Lower leg skin (tissue), 4 donors: Measurements from ENCODE around the gene TDP2. TPM values are rescaled to one million over a fixed set of nuclear protein-coding genes. Genes with fewer than 3 reads are reported as not detected.

Experiments used
- DNase-seq, 2 donors: peaks; one replicate each; pipeline ENCODE4 v3.0.0-alpha.2; 2019; ENCODE audit warnings: low spot score in 2 of 2
- H3K4me3 ChIP-seq: fragments of 200-600 bp; sonication (generic); 2 replicates; pipeline ENCODE4 v1.5.1; 2017; ENCODE audit warnings: mild to moderate bottlenecking, low read depth; ENCODE audit not compliant: poor library complexity, severe bottlenecking
- POLR2A ChIP-seq, 2 donors: fragments of 450-650 bp; IDR thresholded peaks; one replicate each; pipeline ENCODE4 v1.6.1; 2016 to 2017; ENCODE audit warnings: antibody characterized with exemption in 2 of 2, mild to moderate bottlenecking in 1 of 2, moderate library complexity in 1 of 2
- WGBS, 2 donors: methylation state at CpG; one replicate each; pipeline ENCODE4 v1.1.5; 2018; 5-methylcytosine and 5-hydroxymethylcytosine counted together
- intact Hi-C: fragments of 100-400 bp; cut with DNase I; formaldehyde crosslinking; loops from one replicate; pipeline ENCODE4 v1.15.0; 2023; ENCODE audit warnings: low total_unique reads
- total RNA-seq, 4 donors: library from RNA; depleted of rRNA; stranded (reverse); fragments of >200 nt; gene quantifications; one replicate each; pipeline ENCODE4 v1.1.0, GENCODE V29; 2016
- TF ChIP-seq, protein P1 (sequence below), 3 donors: fragments of 450-650 bp; IDR thresholded peaks; one replicate each; pipeline ENCODE4 v1.5.1; 2016; ENCODE audit warnings: antibody characterized with exemption in 3 of 3, mild to moderate bottlenecking in 3 of 3, moderate library complexity in 2 of 3

The TDP2 gene, protein sequence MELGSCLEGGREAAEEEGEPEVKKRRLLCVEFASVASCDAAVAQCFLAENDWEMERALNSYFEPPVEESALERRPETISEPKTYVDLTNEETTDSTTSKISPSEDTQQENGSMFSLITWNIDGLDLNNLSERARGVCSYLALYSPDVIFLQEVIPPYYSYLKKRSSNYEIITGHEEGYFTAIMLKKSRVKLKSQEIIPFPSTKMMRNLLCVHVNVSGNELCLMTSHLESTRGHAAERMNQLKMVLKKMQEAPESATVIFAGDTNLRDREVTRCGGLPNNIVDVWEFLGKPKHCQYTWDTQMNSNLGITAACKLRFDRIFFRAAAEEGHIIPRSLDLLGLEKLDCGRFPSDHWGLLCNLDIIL
- 10 to 100 TPM; 25.3 to 36.6 (median 26.6) TPM for total RNA-seq

DNA sequence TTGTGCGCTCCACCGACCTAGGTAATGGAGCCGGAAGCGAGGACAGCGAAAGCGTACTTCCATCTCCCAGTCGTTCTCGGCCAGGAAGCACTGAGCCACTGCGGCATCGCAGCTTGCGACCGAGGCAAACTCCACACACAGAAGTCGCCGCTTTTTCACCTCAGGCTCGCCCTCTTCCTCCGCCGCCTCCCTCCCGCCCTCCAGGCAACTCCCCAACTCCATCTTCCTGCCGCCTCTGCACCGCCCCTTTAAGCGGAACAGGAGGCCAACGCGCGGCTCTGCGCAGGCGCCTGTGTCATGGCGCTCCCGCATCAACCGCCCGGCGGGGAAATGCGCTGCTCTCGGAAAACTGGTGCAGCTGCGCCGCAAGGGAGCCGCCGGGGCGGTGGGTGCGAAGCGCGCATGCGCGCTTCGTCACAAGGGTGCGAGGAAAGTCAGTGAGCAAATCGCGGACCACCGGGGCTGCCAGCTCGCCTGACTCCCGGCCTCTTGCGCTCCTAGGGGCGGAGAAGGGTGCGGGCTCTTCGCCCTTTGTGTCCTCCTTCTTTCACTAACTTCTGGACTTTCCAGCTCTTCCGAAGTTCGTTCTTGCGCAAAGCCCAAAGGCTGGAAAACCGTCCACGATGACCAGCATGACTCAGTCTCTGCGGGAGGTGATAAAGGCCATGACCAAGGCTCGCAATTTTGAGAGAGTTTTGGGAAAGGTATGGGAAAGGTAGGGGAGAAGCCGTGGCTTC, at the start of gene TDP2, which contains the start of gene ACOT13:
Gene TDP2 (minus strand): TSS at position 259 of the 737 bp plus-strand sequence. CDS start 37 bp downstream, at position 222.
Gene ACOT13 (plus strand): TSS at position 437 of the 737 bp plus-strand sequence. CDS start 187 bp downstream, at position 624.
- 0% methylated on average over 35 to 61 of the region's 62 CpGs for WGBS, 2 donors
- DNase-seq = peak; percentile 93 to 99
- intact Hi-C loops = no loop called here
- peak within 1 kb of the TSS; percentile 96 for H3K4me3 ChIP-seq
- TF ChIP-seq, protein P1, sequence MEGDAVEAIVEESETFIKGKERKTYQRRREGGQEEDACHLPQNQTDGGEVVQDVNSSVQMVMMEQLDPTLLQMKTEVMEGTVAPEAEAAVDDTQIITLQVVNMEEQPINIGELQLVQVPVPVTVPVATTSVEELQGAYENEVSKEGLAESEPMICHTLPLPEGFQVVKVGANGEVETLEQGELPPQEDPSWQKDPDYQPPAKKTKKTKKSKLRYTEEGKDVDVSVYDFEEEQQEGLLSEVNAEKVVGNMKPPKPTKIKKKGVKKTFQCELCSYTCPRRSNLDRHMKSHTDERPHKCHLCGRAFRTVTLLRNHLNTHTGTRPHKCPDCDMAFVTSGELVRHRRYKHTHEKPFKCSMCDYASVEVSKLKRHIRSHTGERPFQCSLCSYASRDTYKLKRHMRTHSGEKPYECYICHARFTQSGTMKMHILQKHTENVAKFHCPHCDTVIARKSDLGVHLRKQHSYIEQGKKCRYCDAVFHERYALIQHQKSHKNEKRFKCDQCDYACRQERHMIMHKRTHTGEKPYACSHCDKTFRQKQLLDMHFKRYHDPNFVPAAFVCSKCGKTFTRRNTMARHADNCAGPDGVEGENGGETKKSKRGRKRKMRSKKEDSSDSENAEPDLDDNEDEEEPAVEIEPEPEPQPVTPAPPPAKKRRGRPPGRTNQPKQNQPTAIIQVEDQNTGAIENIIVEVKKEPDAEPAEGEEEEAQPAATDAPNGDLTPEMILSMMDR (IDR thresholded peaks at IDR 0.05) = peak in 1 of 3 donors; percentile 70
- TF ChIP-seq POLR2A (IDR thresholded peaks at IDR 0.05) = peak in 1 of 2 donors; percentile 25

GRCh38 chr6:24710519-24711303, 44.0 kb upstream of the TDP2 start:
- intact Hi-C loops = no loop called here
- WGBS, 2 donors = 88 to 92% methylated on average over 10 of the region's 10 CpGs
- H3K4me3 ChIP-seq = no peak overlapping the region
- no peak for DNase-seq
- TF ChIP-seq, protein P1 (IDR thresholded peaks at IDR 0.05) = no peak
- TF ChIP-seq POLR2A (IDR thresholded peaks at IDR 0.05) = no peak

GRCh38 chr6:24709014-24709711, 42.5 kb upstream of the TDP2 start:
- no peak for DNase-seq
- TF ChIP-seq, protein P1 (IDR thresholded peaks at IDR 0.05) = no peak
- no peak for TF ChIP-seq POLR2A (IDR thresholded peaks at IDR 0.05)
- no peak overlapping the region for H3K4me3 ChIP-seq
- WGBS, 2 donors = 81 to 86% methylated on average over 4 of the region's 4 CpGs
- intact Hi-C loops = no loop called here

DNA sequence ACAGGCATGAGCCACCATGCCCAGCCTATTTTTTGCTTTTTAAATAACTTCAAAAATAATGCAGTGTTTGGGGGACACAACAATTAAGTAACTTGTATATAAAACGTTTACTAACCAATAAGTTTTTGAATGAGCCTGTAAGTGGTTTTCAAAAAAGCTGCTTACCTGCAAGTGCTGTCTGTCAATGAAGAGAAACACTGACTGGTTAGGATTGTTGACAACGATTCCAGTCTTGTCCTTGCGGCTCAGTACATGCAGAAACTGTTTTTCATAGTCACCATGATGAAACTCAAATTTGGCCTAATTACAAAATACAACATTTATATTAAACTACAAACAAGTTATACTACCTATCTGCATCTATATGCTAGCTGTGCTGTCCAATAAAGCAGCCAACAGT, 41.9 kb upstream of the TDP2 start:
- WGBS, 2 donors = 50 to 58% methylated on average over 3 of the region's 3 CpGs
- DNase-seq = no peak
- no peak for TF ChIP-seq POLR2A (IDR thresholded peaks at IDR 0.05)
- TF ChIP-seq, protein P1 (IDR thresholded peaks at IDR 0.05) = no peak
- no peak overlapping the region for H3K4me3 ChIP-seq
- intact Hi-C loops = no loop called here

DNA sequence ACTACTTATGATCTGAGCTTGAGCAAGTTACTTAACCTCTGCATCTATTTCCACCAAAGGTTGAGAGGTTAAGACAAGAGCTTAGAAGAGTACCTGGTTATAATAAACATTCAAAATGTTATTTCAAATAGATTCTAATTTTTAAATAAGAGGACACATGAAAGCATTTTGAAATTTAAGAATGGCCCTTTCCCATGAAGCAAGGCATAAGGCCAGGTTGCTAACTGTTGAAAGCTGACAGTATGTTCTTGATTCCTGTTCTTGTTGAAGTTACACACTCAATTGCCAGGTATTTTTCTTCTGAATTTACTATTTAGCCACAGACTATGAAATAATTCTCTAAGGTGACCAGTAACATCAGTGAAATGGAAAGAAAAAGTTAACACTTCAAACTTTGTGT, 37.8 kb upstream of the TDP2 start:
- no peak for DNase-seq
- no peak overlapping the region for H3K4me3 ChIP-seq
- intact Hi-C loops = no loop called here
- no peak for TF ChIP-seq POLR2A (IDR thresholded peaks at IDR 0.05)
- TF ChIP-seq, protein P1 (IDR thresholded peaks at IDR 0.05) = no peak
